CD14-positive monocyte (primary cell): ENCODE results near the gene EEF1A1. TPM values are rescaled to one million over a fixed set of nuclear protein-coding genes. Genes with fewer than 3 reads are reported as not detected.

Experiments
- DNase-seq, 3 donors: peaks; one replicate each; pipeline ENCODE4 v3.0.0-alpha.2; 2011 to 2022
- H2AFZ ChIP-seq: 2 replicates; pipeline ENCODE4 v1.6.0; 2012; ENCODE audit warnings: mild to moderate bottlenecking, low read depth, low read length, inconsistent platforms; ENCODE audit not compliant: insufficient read depth, poor library complexity, severe bottlenecking
- H3K27ac ChIP-seq, 2 donors: 1 replicate in 1 of 2; 2 replicates in 1 of 2; pipeline ENCODE4 v1.5.1; 2012 to 2013; ENCODE audit warnings: low read length in 2 of 2, control low read depth in 1 of 2, inconsistent platforms in 1 of 2, low read depth in 1 of 2, mild to moderate bottlenecking in 1 of 2
- H3K27me3 ChIP-seq, 2 donors: one replicate each; pipeline versions ENCODE4 v1.6.0 to v1.6.1; 2011 to 2013; ENCODE audit warnings: low read length in 2 of 2; ENCODE audit not compliant: control insufficient read depth in 2 of 2, insufficient read depth in 2 of 2
- H3K36me3 ChIP-seq, 2 donors: replicated peaks in 1 of 2; 1 replicate in 1 of 2; 2 replicates in 1 of 2; pipeline versions ENCODE4 v1.5.1 to v1.6.1; 2012 to 2013; ENCODE audit warnings: low read length in 2 of 2, control low read depth in 1 of 2, inconsistent platforms in 1 of 2, mild to moderate bottlenecking in 1 of 2; ENCODE audit not compliant: insufficient read depth in 2 of 2, control insufficient read depth in 1 of 2
- H3K4me1 ChIP-seq, 2 donors: 1 replicate in 1 of 2; 2 replicates in 1 of 2; pipeline versions ENCODE4 v1.5.1 to v1.6.1; 2012 to 2013; ENCODE audit warnings: low read length in 2 of 2, control low read depth in 1 of 2, inconsistent platforms in 1 of 2, mild to moderate bottlenecking in 1 of 2, moderate library complexity in 1 of 2; ENCODE audit not compliant: insufficient read depth in 2 of 2, control insufficient read depth in 1 of 2
- H3K4me2 ChIP-seq: replicated peaks from 2 replicates; pipeline ENCODE3; 2012; ENCODE audit warnings: low read length, moderate library complexity, mild to moderate bottlenecking; ENCODE audit not compliant: poor library complexity, severe bottlenecking; ENCODE audit errors: extremely low read depth
- H3K4me3 ChIP-seq, 3 experiments: fragments of 200-600 bp in 1 of 3; sonication (generic) in 1 of 3; replicated peaks in 1 of 3; 1 replicate in 2 of 3; 2 replicates in 1 of 3; pipeline ENCODE4 v1.5.1; 2011 to 2013; ENCODE audit warnings: low read length in 3 of 3, mild to moderate bottlenecking in 3 of 3, control low read depth in 2 of 3, low read depth in 2 of 3, inconsistent platforms in 1 of 3, moderate library complexity in 1 of 3
- H3K79me2 ChIP-seq: 2 replicates; pipeline ENCODE4 v1.6.0; 2012; ENCODE audit warnings: mild to moderate bottlenecking, control low read depth, inconsistent platforms, low read length, moderate library complexity; ENCODE audit not compliant: insufficient read depth
- H3K9ac ChIP-seq: 2 replicates; pipeline ENCODE4 v1.6.0; 2017; ENCODE audit warnings: low read length, mild to moderate bottlenecking; ENCODE audit not compliant: insufficient read depth, poor library complexity, severe bottlenecking
- H3K9me3 ChIP-seq, 2 donors: replicated peaks in 1 of 2; 1 replicate in 1 of 2; 2 replicates in 1 of 2; pipeline versions ENCODE4 v1.5.1 to v1.6.1; 2012 to 2013; ENCODE audit warnings: low read length in 2 of 2, control low read depth in 1 of 2; ENCODE audit not compliant: control insufficient read depth in 1 of 2, insufficient read depth in 1 of 2
- H4K20me1 ChIP-seq: 2 replicates; pipeline ENCODE4 v1.6.0; 2012; ENCODE audit warnings: mild to moderate bottlenecking, low read length, control low read depth, moderate library complexity; ENCODE audit not compliant: insufficient read depth
- H3K27ac Mint-ChIP-seq, 7 donors: one replicate each; pipeline ENCODE4 v1.8.0; 2020; ENCODE audit warnings: mild to moderate bottlenecking in 7 of 7, mixed read lengths in 7 of 7, moderate library complexity in 6 of 7, inconsistent platforms in 2 of 7
- H3K27me3 Mint-ChIP-seq, 3 donors: one replicate each; pipeline ENCODE4 v1.8.0; 2021 to 2022; ENCODE audit warnings: low read depth in 3 of 3, mild to moderate bottlenecking in 3 of 3, mixed read lengths in 3 of 3, moderate library complexity in 3 of 3, inconsistent platforms in 1 of 3
- H3K36me3 Mint-ChIP-seq, 2 donors: one replicate each; pipeline ENCODE4 v1.8.0; 2020; ENCODE audit warnings: mixed read lengths in 2 of 2, inconsistent platforms in 1 of 2, mild to moderate bottlenecking in 1 of 2
- H3K4me1 Mint-ChIP-seq: one replicate; pipeline ENCODE4 v1.8.0; 2020; ENCODE audit warnings: mild to moderate bottlenecking, mixed read lengths
- H3K4me3 Mint-ChIP-seq, 2 donors: one replicate each; pipeline ENCODE4 v1.8.0; 2020; ENCODE audit warnings: mild to moderate bottlenecking in 2 of 2, mixed read lengths in 2 of 2, moderate library complexity in 1 of 2
- H3K9me3 Mint-ChIP-seq, 7 donors: one replicate each; pipeline ENCODE4 v1.8.0; 2020 to 2022; ENCODE audit warnings: mixed read lengths in 7 of 7, mild to moderate bottlenecking in 6 of 7, moderate library complexity in 6 of 7, inconsistent platforms in 2 of 7
- CTCF ChIP-seq: fragments of 200-600 bp; IDR thresholded peaks from one replicate; pipeline ENCODE4 v1.8.0; 2022; ENCODE audit warnings: antibody characterized with exemption, mild to moderate bottlenecking
- WGBS: methylation state at CpG from one replicate; pipeline ENCODE4 v1.1.5; 2013; ENCODE audit warnings: missing lambda C conversion rate; ENCODE audit not compliant: insufficient coverage; 5-methylcytosine and 5-hydroxymethylcytosine counted together
- intact Hi-C, 2 donors: fragments of 100-400 bp; cut with micrococcal nuclease; formaldehyde crosslinking; loops; one replicate each; pipeline versions ENCODE4 v1.15.0 to v1.15.1; 2023
- polyA plus RNA-seq, 3 donors: library from polyadenylated mRNA; depleted of rRNA in 1 of 3; unstranded in 2 of 3; stranded (reverse) in 1 of 3; fragments of 300-500 nt in 2 of 3; fragments of >200 nt in 1 of 3; fragmentation: Illumina TruSeq in 2 of 3; gene quantifications; 1 replicate in 2 of 3; 2 replicates in 1 of 3; pipeline ENCODE4 v1.2.3, GENCODE V29; 2012 to 2021

The EEF1A1 gene
- polyA plus RNA-seq, 3 donors: 5,292 to 7,368 (median 5,586) TPM

DNA sequence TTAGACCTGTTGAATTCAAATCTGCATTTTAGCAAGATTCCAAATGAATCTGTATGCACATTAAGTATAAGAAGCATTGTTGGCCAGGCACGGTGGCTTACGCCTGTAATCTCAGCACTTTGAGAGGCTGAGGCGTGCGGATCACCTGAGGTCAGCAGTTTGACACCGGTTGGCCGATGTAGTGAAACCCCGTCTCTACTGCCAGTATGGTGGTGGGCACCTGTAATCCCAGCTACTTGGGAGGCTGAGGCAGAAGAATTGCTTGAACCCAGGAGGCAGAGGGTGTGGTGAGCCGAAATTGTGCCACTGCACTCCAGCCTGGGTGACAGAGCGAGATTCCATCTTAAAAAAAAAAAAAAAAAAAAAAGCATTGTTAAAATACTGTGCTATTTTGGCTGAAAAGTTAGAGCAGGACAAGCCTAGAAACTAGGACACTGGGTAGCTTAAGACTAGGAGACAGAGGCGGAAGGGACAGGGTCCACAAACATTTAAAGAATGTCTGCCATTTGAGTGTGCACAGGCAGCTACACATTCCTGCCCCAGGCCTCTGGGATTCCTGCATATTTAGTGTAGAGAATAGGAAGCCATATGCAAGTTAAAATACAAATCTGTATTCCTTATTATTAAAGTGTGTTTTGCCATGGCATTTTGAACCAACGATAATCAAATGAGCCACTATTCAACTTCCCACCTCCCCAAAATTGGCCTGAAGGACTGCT lies 45.1 kb upstream of the EEF1A1 start:
- Histone ChIP-seq H3K9ac (no peak overlapping the region), H3K4me1 (peaks cover 27 to 35% of the 10 kb centered on the region in 2 donors), H3K36me3 (no peaks in the 10 kb centered on the region), H3K79me2 (no peaks in the 10 kb centered on the region), H3K27me3 (no peaks in the 10 kb centered on the region), H4K20me1 (no peaks in the 10 kb centered on the region), H3K4me2 (no peak overlapping the region), H3K27ac (no peak overlapping the region), H3K4me3 (no peak overlapping the region), H3K9me3 (no peaks in the 10 kb centered on the region), H2AFZ (peak overlapping the region; percentile 19)
- intact Hi-C loops: loop anchor here (5.0 kb wide), 2 partner anchors 34 to 41 kb away; no protein-coding TSS in a partner anchor
- Mint-ChIP-seq H3K27me3 (peaks cover 0 to 3% (median 0%) of the 10 kb centered on the region in 3 donors), H3K4me3 (no peak overlapping the region), H3K9me3 (no peaks in the 10 kb centered on the region), H3K36me3 (no peaks in the 10 kb centered on the region), H3K4me1 (peaks cover 19% of the 10 kb centered on the region), H3K27ac (peak overlapping the region in 2 of 7 donors; percentile 88 to 90)
- TF ChIP-seq CTCF: no peak
- 99% methylated on average over 8 of the region's 11 CpGs for WGBS
- no peak for DNase-seq

GRCh38 chr6:73564578-73565345 lies 43.9 kb upstream of the EEF1A1 start:
- Histone ChIP-seq H3K4me1 (peaks cover 35 to 38% of the 10 kb centered on the region in 2 donors), H3K27ac (no peak overlapping the region), H3K27me3 (no peaks in the 10 kb centered on the region), H3K79me2 (no peaks in the 10 kb centered on the region), H3K9ac (no peak overlapping the region), H3K4me3 (no peak overlapping the region), H3K4me2 (no peak overlapping the region), H3K9me3 (no peaks in the 10 kb centered on the region), H2AFZ (peak overlapping the region; percentile 19), H3K36me3 (no peaks in the 10 kb centered on the region), H4K20me1 (no peaks in the 10 kb centered on the region)
- Mint-ChIP-seq H3K27ac (peak overlapping the region in 1 of 7 donors; percentile 50), H3K9me3 (no peaks in the 10 kb centered on the region), H3K27me3 (peaks cover 0 to under 1% (median 0%) of the 10 kb centered on the region in 3 donors), H3K4me1 (peaks cover 25% of the 10 kb centered on the region), H3K4me3 (no peak overlapping the region), H3K36me3 (no peaks in the 10 kb centered on the region)
- intact Hi-C loops: loop anchor here (5.0 kb wide), 2 partner anchors 32 to 43 kb away; no protein-coding TSS in a partner anchor
- no peak for TF ChIP-seq CTCF
- no peak for DNase-seq
- 96% methylated on average over 13 of the region's 17 CpGs for WGBS
